OCI-LY7 (cell line): ENCODE measurements around the gene GPT2. TPM values are rescaled to one million over a fixed set of nuclear protein-coding genes. Genes with fewer than 3 reads are reported as not detected.

Source experiments
- BruUV-seq: library from RNA; stranded (reverse); fragments of 400-500 nt; replicated peaks from 2 replicates; lab custom pipeline; 2021; lab: Mats Ljungman, UMichigan
- CTCF ChIA-PET: fragments of 300-600 bp; sonication (Branson Sonifier 250); formaldehyde crosslinking; loops from one replicate; lab custom pipeline; 2022; ENCODE audit warnings: antibody characterized with exemption; ENCODE audit not compliant: unreplicated experiment; lab: Charles Lee
- POLR2A ChIA-PET: fragments of 300-600 bp; sonication (Branson Sonifier 250); formaldehyde crosslinking; loops from one replicate; lab custom pipeline; 2022; ENCODE audit warnings: antibody characterized with exemption; lab: Charles Lee
- DNase-seq: peaks from one replicate; pipeline ENCODE4 v3.0.0-alpha.2; 2015; ENCODE audit warnings: low spot score
- H2AFZ ChIP-seq: fragments of 200-600 bp; sonication (generic), shearing (Covaris generic); 2 replicates; pipeline ENCODE4 v1.6.1; 2014; ENCODE audit warnings: mild to moderate bottlenecking, antibody characterized with exemption, low read length, moderate library complexity
- H3K27ac ChIP-seq: fragments of 200-600 bp; sonication (generic); 2 replicates; pipeline ENCODE4 v1.5.1; 2014; ENCODE audit warnings: mixed run types, low read depth, mild to moderate bottlenecking, moderate library complexity, low read length, inconsistent platforms; ENCODE audit not compliant: poor library complexity, severe bottlenecking
- H3K36me3 ChIP-seq: fragments of 200-600 bp; sonication (generic); 2 replicates; pipeline ENCODE4 v1.6.1; 2014; ENCODE audit warnings: mild to moderate bottlenecking, antibody characterized with exemption, low read length, moderate library complexity, mixed read lengths; ENCODE audit not compliant: insufficient read depth
- H3K4me1 ChIP-seq: fragments of 200-600 bp; sonication (generic); 2 replicates; pipeline ENCODE4 v1.5.1; 2014; ENCODE audit warnings: mild to moderate bottlenecking, low read length; ENCODE audit not compliant: insufficient read depth, poor library complexity, severe bottlenecking
- H3K4me2 ChIP-seq: fragments of 200-600 bp; sonication (generic); 2 replicates; pipeline ENCODE4 v1.6.1; 2014; ENCODE audit warnings: mild to moderate bottlenecking, low read length
- H3K4me3 ChIP-seq: fragments of 200-600 bp; sonication (generic); 2 replicates; pipeline ENCODE4 v1.5.1; 2014; ENCODE audit warnings: mild to moderate bottlenecking, low read depth, low read length; ENCODE audit not compliant: poor library complexity, severe bottlenecking
- H3K79me2 ChIP-seq: fragments of 200-600 bp; sonication (generic); 2 replicates; pipeline ENCODE4 v1.6.1; 2016; ENCODE audit warnings: low read depth, mild to moderate bottlenecking, low read length, moderate library complexity, mixed read lengths; ENCODE audit not compliant: insufficient read depth
- H3K9me2 ChIP-seq: fragments of 200-600 bp; sonication (generic); 2 replicates; pipeline ENCODE4 v1.6.1; 2016; ENCODE audit warnings: mild to moderate bottlenecking, low read length, mixed read lengths; ENCODE audit not compliant: insufficient read depth
- H3K9me3 ChIP-seq: fragments of 200-600 bp; sonication (generic); 2 replicates; pipeline ENCODE4 v1.6.1; 2014; ENCODE audit warnings: mild to moderate bottlenecking, mixed run types, low read length, mixed read lengths
- H4K20me1 ChIP-seq: fragments of 200-600 bp; sonication (generic); 2 replicates; pipeline ENCODE4 v1.6.1; 2014; ENCODE audit warnings: mild to moderate bottlenecking, antibody characterized with exemption, low read length, moderate library complexity, mixed read lengths; ENCODE audit not compliant: insufficient read depth
- EZH2phosphoT487 ChIP-seq: fragments of 200-600 bp; sonication (generic); IDR thresholded peaks from 2 replicates; pipeline ENCODE4 v1.6.1; 2018; ENCODE audit warnings: low read depth, borderline replicate concordance, mild to moderate bottlenecking, mixed run types, antibody characterized with exemption, low read length, moderate library complexity, mixed read lengths
- intact Hi-C: fragments of 100-400 bp; cut with micrococcal nuclease; formaldehyde crosslinking; loops from one replicate; pipeline ENCODE4 v1.10.0; 2022; ENCODE audit not compliant: unreplicated experiment
- total RNA-seq, 2 experiments: library from RNA; depleted of rRNA in 1 of 2; stranded (reverse); fragments of >200 nt in 1 of 2; shearing (Covaris generic) in 1 of 2; gene quantifications; 2 replicates each; pipeline ENCODE4 v1.2.3, GENCODE V29; 2014 to 2022
- TF ChIP-seq, protein P1 (sequence below): fragments of 200-600 bp; sonication (generic); conservative IDR thresholded peaks from 2 replicates; pipeline ENCODE4 v1.5.1; 2014; ENCODE audit warnings: mild to moderate bottlenecking, antibody characterized with exemption, low read length, moderate library complexity, mixed read lengths

Gene GPT2
- total RNA-seq, 2 experiments from 2014 or later: 42.5 to 105 TPM

- no peak for DNase-seq
- ChIA-PET POLR2A (interaction anchor here (0.5 to 2.6 kb wide), 8 partner anchors 16 to 1487 kb away, joined by 3 to 9 read pairs (median 3); partner anchors contain the start of gene ORC6), CTCF (no interaction called here)
- Histone ChIP-seq H3K9me2 (no peaks in the 10 kb centered on the region), H3K4me3 (no peak overlapping the region), H4K20me1 (no peaks in the 10 kb centered on the region), H3K27ac (no peak overlapping the region), H3K9me3 (no peaks in the 10 kb centered on the region), H3K4me1 (peaks cover 30% of the 10 kb centered on the region), H3K4me2 (no peak overlapping the region), H2AFZ (no peak overlapping the region), H3K79me2 (peaks cover 14% of the 10 kb centered on the region; the same call in 1 of the 2 replicates), H3K36me3 (no peaks in the 10 kb centered on the region; the same call in 1 of the 2 replicates)
- intact Hi-C loops: no loop called here
- BruUV-seq: no TSS peak
- TF ChIP-seq, protein P1, sequence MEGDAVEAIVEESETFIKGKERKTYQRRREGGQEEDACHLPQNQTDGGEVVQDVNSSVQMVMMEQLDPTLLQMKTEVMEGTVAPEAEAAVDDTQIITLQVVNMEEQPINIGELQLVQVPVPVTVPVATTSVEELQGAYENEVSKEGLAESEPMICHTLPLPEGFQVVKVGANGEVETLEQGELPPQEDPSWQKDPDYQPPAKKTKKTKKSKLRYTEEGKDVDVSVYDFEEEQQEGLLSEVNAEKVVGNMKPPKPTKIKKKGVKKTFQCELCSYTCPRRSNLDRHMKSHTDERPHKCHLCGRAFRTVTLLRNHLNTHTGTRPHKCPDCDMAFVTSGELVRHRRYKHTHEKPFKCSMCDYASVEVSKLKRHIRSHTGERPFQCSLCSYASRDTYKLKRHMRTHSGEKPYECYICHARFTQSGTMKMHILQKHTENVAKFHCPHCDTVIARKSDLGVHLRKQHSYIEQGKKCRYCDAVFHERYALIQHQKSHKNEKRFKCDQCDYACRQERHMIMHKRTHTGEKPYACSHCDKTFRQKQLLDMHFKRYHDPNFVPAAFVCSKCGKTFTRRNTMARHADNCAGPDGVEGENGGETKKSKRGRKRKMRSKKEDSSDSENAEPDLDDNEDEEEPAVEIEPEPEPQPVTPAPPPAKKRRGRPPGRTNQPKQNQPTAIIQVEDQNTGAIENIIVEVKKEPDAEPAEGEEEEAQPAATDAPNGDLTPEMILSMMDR: no peak
- no peak for TF ChIP-seq EZH2phosphoT487
Observed at GRCh38 chr16:46882304-46882939, 1.7 kb upstream of the GPT2 start.

DNA sequence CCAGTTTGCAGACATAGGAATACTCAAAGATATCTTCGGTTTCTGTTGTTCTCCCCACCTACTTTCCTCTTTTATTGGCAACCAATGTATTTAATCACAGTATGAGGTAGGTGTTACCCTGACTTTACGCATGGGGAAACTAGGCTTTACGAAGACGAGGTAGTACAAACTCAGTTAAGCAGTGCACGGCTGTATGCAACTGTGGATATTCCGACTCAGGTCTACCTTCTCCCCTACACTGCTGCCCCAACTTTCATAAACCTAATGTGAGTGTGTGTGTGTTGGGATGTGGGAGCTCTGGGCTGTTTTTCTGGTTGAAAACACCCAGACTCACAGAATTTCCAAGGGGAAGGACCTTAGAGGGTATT, 1.2 kb upstream of the GPT2 start:
- DNase-seq: no peak
- Histone ChIP-seq H3K27ac (no peak overlapping the region), H3K79me2 (peaks cover 14% of the 10 kb centered on the region; the same call in 1 of the 2 replicates), H2AFZ (peak overlapping the region; percentile 82; the same call in 1 of the 2 replicates), H4K20me1 (no peaks in the 10 kb centered on the region), H3K4me1 (peaks cover 30% of the 10 kb centered on the region), H3K9me2 (no peaks in the 10 kb centered on the region), H3K4me3 (peak overlapping the region; percentile 95), H3K36me3 (no peaks in the 10 kb centered on the region; the same call in 1 of the 2 replicates), H3K4me2 (peak overlapping the region; percentile 94), H3K9me3 (no peaks in the 10 kb centered on the region)
- BruUV-seq: no TSS peak
- intact Hi-C loops: no loop called here
- no peak for TF ChIP-seq EZH2phosphoT487
- CTCF ChIA-PET: no interaction called here
- POLR2A ChIA-PET: interaction anchor here (0.6 to 2.6 kb wide), 5 partner anchors 17 to 741 kb away, joined by 3 to 8 read pairs (median 3); partner anchors contain the start of gene ORC6

GRCh38 chr16:46883353-46883689, 841 bp upstream of the GPT2 start:
- no peak for DNase-seq
- no peaks in the 10 kb centered on the region; the same call in 1 of the 2 replicates for H3K36me3 ChIP-seq
- H3K9me2 ChIP-seq: no peaks in the 10 kb centered on the region
- intact Hi-C loops: no loop called here
- peaks cover 30% of the 10 kb centered on the region for H3K4me1 ChIP-seq
- peak overlapping the region; percentile 94 for H3K4me2 ChIP-seq
- BruUV-seq: TSS peak; percentile 96
- no peaks in the 10 kb centered on the region for H4K20me1 ChIP-seq
- ChIA-PET POLR2A (interaction anchor here (0.6 to 2.6 kb wide), 8 partner anchors 26 to 741 kb away, joined by 3 to 8 read pairs (median 3); partner anchors contain the start of gene ORC6), CTCF (no interaction called here)
- H2AFZ ChIP-seq: peak overlapping the region; percentile 82
- H3K4me3 ChIP-seq: peak overlapping the region; percentile 95
- peak overlapping the region; percentile 50 for H3K27ac ChIP-seq
- TF ChIP-seq, protein P1: no peak
- TF ChIP-seq EZH2phosphoT487: no peak
- peaks cover 14% of the 10 kb centered on the region; the same call in 1 of the 2 replicates for H3K79me2 ChIP-seq
- no peaks in the 10 kb centered on the region for H3K9me3 ChIP-seq
